ENCODE data around the gene PLCB2. TPM values are rescaled to one million over a fixed set of nuclear protein-coding genes. Genes with fewer than 3 reads are reported as not detected.

The PLCB2 gene
- total RNA-seq, 1 experiment from 2014 or later = 7.4 TPM

DNA sequence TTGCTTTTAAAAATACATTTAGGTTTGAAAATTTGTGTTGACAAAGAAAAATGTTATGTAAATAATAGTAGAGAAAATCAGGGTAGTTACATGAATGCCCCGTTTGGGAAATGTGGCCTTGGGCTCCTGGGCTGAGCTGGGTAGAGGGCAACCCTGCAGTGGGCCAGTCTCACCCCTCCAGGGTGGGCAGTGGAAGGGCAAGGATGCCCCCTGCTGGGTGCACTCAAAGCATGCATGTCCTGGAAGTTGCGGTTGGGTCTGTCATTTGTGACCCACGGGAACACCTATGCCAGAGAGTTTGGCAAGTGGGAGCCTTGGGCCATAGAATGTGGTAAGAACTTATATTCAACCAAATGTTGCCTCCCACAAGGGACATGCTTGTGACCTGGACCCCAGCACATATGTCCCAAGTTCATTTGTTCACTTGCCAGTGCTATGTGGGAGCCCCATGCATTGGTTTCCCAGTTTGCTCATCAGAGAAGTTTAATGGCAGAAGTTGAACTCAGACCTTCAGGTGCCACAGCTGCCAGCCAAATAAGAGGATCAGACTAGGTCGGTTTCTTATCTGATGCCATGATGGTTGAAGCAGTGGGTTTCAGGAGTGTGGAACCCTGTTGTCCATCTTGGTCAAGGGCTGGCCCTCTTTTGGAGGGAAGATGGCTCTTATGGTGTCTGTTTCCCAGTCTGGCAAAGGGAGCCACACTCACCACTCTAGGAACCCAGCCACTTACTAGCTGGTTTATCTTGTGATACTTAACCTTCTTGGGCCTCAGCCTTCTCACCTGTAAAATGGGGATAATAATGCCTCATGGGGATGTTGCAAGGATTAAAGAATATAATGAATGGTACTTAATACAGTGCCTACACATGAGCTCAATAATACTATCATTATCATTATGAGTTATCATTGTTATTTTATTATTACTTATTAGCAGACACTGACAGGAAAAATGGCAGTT, 2.5 kb upstream of the PLCB2 start:
- Histone ChIP-seq H2BK15ac (ENCODE audit: low read depth, low read length) (no peak overlapping the region), H4K91ac (ENCODE audit: insufficient read length, low read depth, low read length) (no peak overlapping the region), H2AK5ac (ENCODE audit: insufficient read length, low read length) (no peak overlapping the region), H3K4me1 (ENCODE audit: insufficient read depth, low read length) (peaks cover 6% of the 10 kb centered on the region; the same call in 1 of the 2 replicates), H3K14ac (ENCODE audit: insufficient read depth, low read length) (no peak overlapping the region), H3K79me1 (ENCODE audit: insufficient read depth, low read depth, low read length, poor library complexity, severe bottlenecking) (no peaks in the 10 kb centered on the region), H3K18ac (ENCODE audit: insufficient read length, low read depth, low read length) (no peak overlapping the region), H2BK12ac (ENCODE audit: insufficient read length, low read depth, low read length) (no peak overlapping the region), H3K4me2 (ENCODE audit: insufficient read depth, insufficient read length, low read length) (no peak overlapping the region), H2BK5ac (ENCODE audit: insufficient read length, low read length) (no peak overlapping the region), H2AFZ (ENCODE audit: low read length) (no peak overlapping the region), H3K27me3 (ENCODE audit: insufficient read depth, low read length) (no peaks in the 10 kb centered on the region), H3K9me3 (ENCODE audit: control insufficient read depth, low read depth, low read length) (no peaks in the 10 kb centered on the region), H4K8ac (replicated peaks; ENCODE audit: insufficient read length, low read depth, low read length) (no peak overlapping the region), H2BK120ac (ENCODE audit: low read depth, low read length, poor library complexity, severe bottlenecking) (no peak overlapping the region), H3K56ac (ENCODE audit: insufficient read length, low read depth, low read length) (no peak overlapping the region), H3K9ac (ENCODE audit: extremely low read depth, insufficient read length, low read length) (no peak overlapping the region), H3T11ph (ENCODE audit: low read length) (no peak overlapping the region), H4K20me1 (ENCODE audit: control insufficient read depth, insufficient read depth, insufficient read length) (no peaks in the 10 kb centered on the region), H3K23ac (ENCODE audit: insufficient read length, low read depth, low read length) (no peak overlapping the region), H2BK20ac (ENCODE audit: low read depth, low read length, poor library complexity, severe bottlenecking) (no peak overlapping the region), H3K4ac (ENCODE audit: low read depth, low read length) (no peak overlapping the region), H4K5ac (ENCODE audit: insufficient read length, low read depth, low read length) (no peak overlapping the region), H3K27ac (ENCODE audit: insufficient read length, low read depth, low read length) (no peak overlapping the region), H3K23me2 (ENCODE audit: insufficient read length, low read depth, low read length, poor library complexity, severe bottlenecking) (no peaks in the 10 kb centered on the region), H3K79me2 (ENCODE audit: insufficient read depth, low read length) (no peaks in the 10 kb centered on the region)
- no peaks in the 10 kb centered on the region for H3K36me3 Mint-ChIP-seq (ENCODE audit: insufficient read depth in 1 of 3, low read depth in 3 of 3)
- WGBS (ENCODE audit: extremely low coverage, insufficient read length, low lambda C conversion rate) = no CpG with 5 or more reads among the region's 4 CpGs
- TF ChIP-seq, protein P1, sequence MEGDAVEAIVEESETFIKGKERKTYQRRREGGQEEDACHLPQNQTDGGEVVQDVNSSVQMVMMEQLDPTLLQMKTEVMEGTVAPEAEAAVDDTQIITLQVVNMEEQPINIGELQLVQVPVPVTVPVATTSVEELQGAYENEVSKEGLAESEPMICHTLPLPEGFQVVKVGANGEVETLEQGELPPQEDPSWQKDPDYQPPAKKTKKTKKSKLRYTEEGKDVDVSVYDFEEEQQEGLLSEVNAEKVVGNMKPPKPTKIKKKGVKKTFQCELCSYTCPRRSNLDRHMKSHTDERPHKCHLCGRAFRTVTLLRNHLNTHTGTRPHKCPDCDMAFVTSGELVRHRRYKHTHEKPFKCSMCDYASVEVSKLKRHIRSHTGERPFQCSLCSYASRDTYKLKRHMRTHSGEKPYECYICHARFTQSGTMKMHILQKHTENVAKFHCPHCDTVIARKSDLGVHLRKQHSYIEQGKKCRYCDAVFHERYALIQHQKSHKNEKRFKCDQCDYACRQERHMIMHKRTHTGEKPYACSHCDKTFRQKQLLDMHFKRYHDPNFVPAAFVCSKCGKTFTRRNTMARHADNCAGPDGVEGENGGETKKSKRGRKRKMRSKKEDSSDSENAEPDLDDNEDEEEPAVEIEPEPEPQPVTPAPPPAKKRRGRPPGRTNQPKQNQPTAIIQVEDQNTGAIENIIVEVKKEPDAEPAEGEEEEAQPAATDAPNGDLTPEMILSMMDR (conservative IDR thresholded peaks at IDR 0.05) = peak; percentile 90
- peaks cover 30 to 41% of the 10 kb centered on the region in 2 experiments for H3K4me1 Mint-ChIP-seq
- peaks cover 54% of the 10 kb centered on the region for H3K27me3 Mint-ChIP-seq (ENCODE audit: low read depth)
- no peak overlapping the region; a peak in 1 of 7 replicates for H3K27ac Mint-ChIP-seq
- peak overlapping the region in 1 of 2 experiments; percentile 55; a peak in 1 of 5 replicates for H3K4me3 Mint-ChIP-seq
- peak; percentile 80 for DNase-seq
- no peaks in the 10 kb centered on the region; a peak in 1 of 5 replicates for H3K9me3 Mint-ChIP-seq

All from H9 (cell line).